ENCODE measurements around the gene STK32B. TPM values are rescaled to one million over a fixed set of nuclear protein-coding genes. Genes with fewer than 3 reads are reported as not detected.
A peak's percentile ranks its signal among the peaks of the same experiment; 100 is the strongest.

The STK32B gene
- total RNA-seq, 8 experiments from 2014 or later, result 1.8 to 25.1 (median 4.7) TPM

- Histone ChIP-seq H3K4me1 (replicated peaks in 1 of 2) (no peaks in the 10 kb centered on the region), H3K27ac (no peak overlapping the region), H3K4me3 (no peak overlapping the region)
- 82 to 100% (median 87%) methylated on average over 2 to 8 of the region's 9 CpGs; no CpG with 5 or more reads in 3 of the 10 experiments for WGBS, 10 experiments
- no peak for ATAC-seq (replicated peaks in 6 of 8)
- in situ Hi-C loops (cut with MboI; ENCODE audit: low pct_unique_long_range_greater_than_20kb in 2 of 9, low sequenced_read_pairs in 9 of 9, unreplicated experiment in 9 of 9), result no loop called here
Measured at GRCh38 chr4:5474756-5475155, 423.5 kb downstream of the STK32B start.

GRCh38 chr4:5477613-5478012, 426.3 kb downstream of the STK32B start:
- Histone ChIP-seq H3K4me1 (replicated peaks in 1 of 2) (no peaks in the 10 kb centered on the region), H3K4me3 (no peak overlapping the region), H3K27ac (no peak overlapping the region)
- in situ Hi-C loops (cut with MboI; ENCODE audit: low pct_unique_long_range_greater_than_20kb in 2 of 9, low sequenced_read_pairs in 9 of 9, unreplicated experiment in 9 of 9), result no loop called here
- ATAC-seq (replicated peaks in 6 of 8), result no peak
- WGBS, 10 experiments, result 73 to 100% (median 85%) methylated on average over 1 to 4 of the region's 8 CpGs; no CpG with 5 or more reads in 5 of the 10 experiments

GRCh38 chr4:5478169-5478568, 426.9 kb downstream of the STK32B start:
- ATAC-seq (replicated peaks in 6 of 8), result peak in 3 of 8 experiments; percentile 64 to 80 (median 72)
- H3K27ac ChIP-seq, result no peak overlapping the region
- no peak overlapping the region for H3K4me3 ChIP-seq
- in situ Hi-C loops (cut with MboI; ENCODE audit: low pct_unique_long_range_greater_than_20kb in 2 of 9, low sequenced_read_pairs in 9 of 9, unreplicated experiment in 9 of 9), result no loop called here
- WGBS, 10 experiments, result 0 to 100% (median 30%) methylated on average over 1 to 4 of the region's 4 CpGs; no CpG with 5 or more reads in 2 of the 10 experiments
- no peaks in the 10 kb centered on the region for H3K4me1 ChIP-seq (replicated peaks in 1 of 2)

- Histone ChIP-seq H3K27ac (no peak overlapping the region), H3K4me3 (no peak overlapping the region), H3K4me1 (replicated peaks in 1 of 2) (no peaks in the 10 kb centered on the region)
- ATAC-seq (replicated peaks in 6 of 8), result no peak
- in situ Hi-C loops (cut with MboI; ENCODE audit: low pct_unique_long_range_greater_than_20kb in 2 of 9, low sequenced_read_pairs in 9 of 9, unreplicated experiment in 9 of 9), result no loop called here
- 29 to 89% (median 80%) methylated on average over 1 to 5 of the region's 6 CpGs; no CpG with 5 or more reads in 1 of the 10 experiments for WGBS, 10 experiments
Measured at GRCh38 chr4:5478697-5479096, 427.4 kb downstream of the STK32B start.

- no peak overlapping the region for H3K27ac ChIP-seq
- H3K4me1 ChIP-seq (replicated peaks in 1 of 2), result no peaks in the 10 kb centered on the region
- H3K4me3 ChIP-seq, result no peak overlapping the region
- ATAC-seq (replicated peaks in 6 of 8), result peak in 3 of 8 experiments; percentile 85 to 87 (median 85)
- in situ Hi-C loops (cut with MboI; ENCODE audit: low pct_unique_long_range_greater_than_20kb in 2 of 9, low sequenced_read_pairs in 9 of 9, unreplicated experiment in 9 of 9), result no loop called here
- 0 to 82% (median 18%) methylated on average over 1 to 4 of the region's 4 CpGs; no CpG with 5 or more reads in 2 of the 10 experiments for WGBS, 10 experiments
Measured at GRCh38 chr4:5479518-5480060, 428.3 kb downstream of the STK32B start.

GRCh38 chr4:5488413-5488812, 437.1 kb downstream of the STK32B start:
- Histone ChIP-seq H3K4me1 (replicated peaks in 1 of 2) (no peaks in the 10 kb centered on the region), H3K27ac (no peak overlapping the region), H3K4me3 (no peak overlapping the region)
- peak in 2 of 8 experiments; percentile 69 to 74 for ATAC-seq (replicated peaks in 6 of 8)
- in situ Hi-C loops (cut with MboI; ENCODE audit: low pct_unique_long_range_greater_than_20kb in 2 of 9, low sequenced_read_pairs in 9 of 9, unreplicated experiment in 9 of 9), result no loop called here

- WGBS, 10 experiments, result 31 to 91% (median 67%) methylated on average over 1 of the region's 1 CpG
- in situ Hi-C loops (cut with MboI; ENCODE audit: low pct_unique_long_range_greater_than_20kb in 2 of 9, low sequenced_read_pairs in 9 of 9, unreplicated experiment in 9 of 9), result no loop called here
- no peak for ATAC-seq (replicated peaks in 6 of 8)
- H3K4me1 ChIP-seq (replicated peaks in 1 of 2), result no peaks in the 10 kb centered on the region
- no peak overlapping the region for H3K4me3 ChIP-seq
- H3K27ac ChIP-seq, result no peak overlapping the region
Measured at GRCh38 chr4:5489260-5489659, 438.0 kb downstream of the STK32B start.

- no peak for ATAC-seq (replicated peaks in 6 of 8)
- 20 to 100% (median 92%) methylated on average over 1 to 2 of the region's 2 CpGs; no CpG with 5 or more reads in 2 of the 10 experiments for WGBS, 10 experiments
- in situ Hi-C loops (cut with MboI; ENCODE audit: low pct_unique_long_range_greater_than_20kb in 2 of 9, low sequenced_read_pairs in 9 of 9, unreplicated experiment in 9 of 9), result no loop called here
- no peak overlapping the region for H3K27ac ChIP-seq
- H3K4me1 ChIP-seq (replicated peaks in 1 of 2), result no peaks in the 10 kb centered on the region
- no peak overlapping the region for H3K4me3 ChIP-seq
Measured at GRCh38 chr4:5497489-5497888, 446.2 kb downstream of the STK32B start.

- Histone ChIP-seq H3K4me1 (replicated peaks in 1 of 2) (peaks cover 7 to 14% of the 10 kb centered on the region in 2 donors), H3K27ac (no peak overlapping the region), H3K4me3 (no peak overlapping the region)
- peak in 1 of 8 experiments; percentile 51 for ATAC-seq (replicated peaks in 6 of 8)
- 30 to 73% (median 63%) methylated on average over 2 to 3 of the region's 3 CpGs; no CpG with 5 or more reads in 1 of the 10 experiments for WGBS, 10 experiments
- in situ Hi-C loops (cut with MboI; ENCODE audit: low pct_unique_long_range_greater_than_20kb in 2 of 9, low sequenced_read_pairs in 9 of 9, unreplicated experiment in 9 of 9), result no loop called here
Measured at GRCh38 chr4:5500165-5500564, 448.9 kb downstream of the STK32B start.

GRCh38 chr4:5503336-5503936, 452.2 kb downstream of the STK32B start:
- WGBS, 10 experiments, result 0 to 75% (median 32%) methylated on average over 1 to 4 of the region's 7 CpGs; no CpG with 5 or more reads in 1 of the 10 experiments
- Histone ChIP-seq H3K4me1 (replicated peaks in 1 of 2) (peaks cover 7 to 14% of the 10 kb centered on the region in 2 donors), H3K27ac (peak overlapping the region; percentile 68 to 75), H3K4me3 (no peak overlapping the region)
- in situ Hi-C loops (cut with MboI; ENCODE audit: low pct_unique_long_range_greater_than_20kb in 2 of 9, low sequenced_read_pairs in 9 of 9, unreplicated experiment in 9 of 9), result no loop called here
- peak in 7 of 8 experiments; percentile 50 to 95 (median 93) for ATAC-seq (replicated peaks in 6 of 8)

- in situ Hi-C loops (cut with MboI; ENCODE audit: low pct_unique_long_range_greater_than_20kb in 2 of 9, low sequenced_read_pairs in 9 of 9, unreplicated experiment in 9 of 9), result no loop called here
- no peak for ATAC-seq (replicated peaks in 6 of 8)
- Histone ChIP-seq H3K4me1 (replicated peaks in 1 of 2) (peaks cover 7 to 14% of the 10 kb centered on the region in 2 donors), H3K27ac (no peak overlapping the region), H3K4me3 (no peak overlapping the region)
Measured at GRCh38 chr4:5504486-5504885, 453.2 kb downstream of the STK32B start.

- no peak overlapping the region for H3K4me3 ChIP-seq
- no peak overlapping the region for H3K27ac ChIP-seq
- in situ Hi-C loops (cut with MboI; ENCODE audit: low pct_unique_long_range_greater_than_20kb in 2 of 9, low sequenced_read_pairs in 9 of 9, unreplicated experiment in 9 of 9), result no loop called here
- ATAC-seq (replicated peaks in 6 of 8), result peak in 3 of 8 experiments; percentile 19 to 99 (median 98)
- H3K4me1 ChIP-seq (replicated peaks in 1 of 2), result no peaks in the 10 kb centered on the region
- WGBS, 10 experiments, result 0 to 26% (median 9%) methylated on average over 1 to 2 of the region's 2 CpGs; no CpG with 5 or more reads in 2 of the 10 experiments
Measured at GRCh38 chr4:5510504-5510903, 459.2 kb downstream of the STK32B start.

GRCh38 chr4:5511791-5512190, 460.5 kb downstream of the STK32B start:
- Histone ChIP-seq H3K4me3 (no peak overlapping the region), H3K27ac (no peak overlapping the region), H3K4me1 (replicated peaks in 1 of 2) (no peaks in the 10 kb centered on the region)
- in situ Hi-C loops (cut with MboI; ENCODE audit: low pct_unique_long_range_greater_than_20kb in 2 of 9, low sequenced_read_pairs in 9 of 9, unreplicated experiment in 9 of 9), result no loop called here
- no peak for ATAC-seq (replicated peaks in 6 of 8)

GRCh38 chr4:5515646-5516045, 464.4 kb downstream of the STK32B start:
- in situ Hi-C loops (cut with MboI; ENCODE audit: low pct_unique_long_range_greater_than_20kb in 2 of 9, low sequenced_read_pairs in 9 of 9, unreplicated experiment in 9 of 9), result no loop called here
- no peak overlapping the region for H3K27ac ChIP-seq
- ATAC-seq (replicated peaks in 6 of 8), result peak in 1 of 8 experiments; percentile 27
- no peaks in the 10 kb centered on the region for H3K4me1 ChIP-seq (replicated peaks in 1 of 2)
- H3K4me3 ChIP-seq, result no peak overlapping the region

Data from motor neuron (in vitro differentiated cells).